Trophoblast cell (in vitro differentiated cells and primary cell): ENCODE results near the gene RBM26.

Experiments
- DNase-seq, 2 donors: peaks; one replicate each; pipeline ENCODE4 v3.0.0-alpha.2; 2016
- H2AFZ ChIP-seq: 2 replicates; pipeline ENCODE4 v1.6.1; 2013; ENCODE audit warnings: low read length, moderate library complexity, mild to moderate bottlenecking; ENCODE audit not compliant: insufficient read depth, poor library complexity
- H2AK5ac ChIP-seq: 2 replicates; pipeline ENCODE4 v1.6.1; 2013; ENCODE audit warnings: mild to moderate bottlenecking, low read length
- H2BK120ac ChIP-seq: 2 replicates; pipeline ENCODE4 v1.6.1; 2013; ENCODE audit warnings: low read length, mild to moderate bottlenecking, moderate library complexity; ENCODE audit not compliant: insufficient read depth, poor library complexity
- H2BK12ac ChIP-seq: 2 replicates; pipeline ENCODE4 v1.6.1; 2013; ENCODE audit warnings: mild to moderate bottlenecking, low read length, moderate library complexity
- H2BK5ac ChIP-seq: 2 replicates; pipeline ENCODE4 v1.6.1; 2013; ENCODE audit warnings: low read length, low read depth, moderate library complexity, mild to moderate bottlenecking; ENCODE audit not compliant: poor library complexity
- H3K14ac ChIP-seq: 2 replicates; pipeline ENCODE4 v1.6.1; 2013; ENCODE audit warnings: mild to moderate bottlenecking, low read length
- H3K18ac ChIP-seq: 2 replicates; pipeline ENCODE4 v1.6.1; 2013; ENCODE audit warnings: mild to moderate bottlenecking, low read length
- H3K23ac ChIP-seq: 2 replicates; pipeline ENCODE4 v1.6.1; 2013; ENCODE audit warnings: low read length
- H3K27ac ChIP-seq: 2 replicates; pipeline ENCODE4 v1.5.1; 2013; ENCODE audit warnings: low read depth, mild to moderate bottlenecking, inconsistent platforms, low read length, moderate library complexity
- H3K27me3 ChIP-seq: 2 replicates; pipeline ENCODE4 v1.6.1; 2013; ENCODE audit warnings: inconsistent platforms, mild to moderate bottlenecking, low read length, moderate library complexity; ENCODE audit not compliant: insufficient read depth
- H3K36me3 ChIP-seq, 2 experiments: 1 replicate in 1 of 2; 2 replicates in 1 of 2; pipeline ENCODE4 v1.6.1; 2013; ENCODE audit warnings: low read length in 2 of 2, mild to moderate bottlenecking in 2 of 2, moderate library complexity in 1 of 2; ENCODE audit not compliant: insufficient read depth in 2 of 2, control insufficient read depth in 1 of 2
- H3K4ac ChIP-seq: 2 replicates; pipeline ENCODE4 v1.6.1; 2013; ENCODE audit warnings: low read depth, mild to moderate bottlenecking, low read length, moderate library complexity
- H3K4me1 ChIP-seq, 2 experiments: 1 replicate in 1 of 2; 2 replicates in 1 of 2; pipeline ENCODE4 v1.6.1; 2013; ENCODE audit warnings: low read length in 2 of 2, mild to moderate bottlenecking in 2 of 2, moderate library complexity in 1 of 2; ENCODE audit not compliant: insufficient read depth in 2 of 2, control insufficient read depth in 1 of 2
- H3K4me2 ChIP-seq: 2 replicates; pipeline ENCODE4 v1.6.1; 2013; ENCODE audit warnings: inconsistent platforms, mild to moderate bottlenecking, low read length, moderate library complexity
- H3K4me3 ChIP-seq: 2 replicates; pipeline ENCODE4 v1.5.1; 2013; ENCODE audit warnings: mild to moderate bottlenecking, low read depth, low read length, inconsistent platforms
- H3K79me1 ChIP-seq: one replicate; pipeline ENCODE4 v1.6.1; 2013; ENCODE audit warnings: low read length
- H3K79me2 ChIP-seq: 2 replicates; pipeline ENCODE4 v1.6.1; 2013; ENCODE audit warnings: low read length, mild to moderate bottlenecking; ENCODE audit not compliant: control insufficient read depth, insufficient read depth, poor library complexity
- H3K9ac ChIP-seq: 2 replicates; pipeline ENCODE4 v1.6.1; 2013; ENCODE audit warnings: mild to moderate bottlenecking, low read length
- H3K9me3 ChIP-seq: 2 replicates; pipeline ENCODE4 v1.6.1; 2013; ENCODE audit warnings: low read depth, mild to moderate bottlenecking, control low read depth, inconsistent platforms, low read length; ENCODE audit not compliant: insufficient read depth
- H4K12ac ChIP-seq: 2 replicates; pipeline ENCODE4 v1.6.1; 2013; ENCODE audit warnings: low read depth, mild to moderate bottlenecking, low read length, moderate library complexity
- H4K8ac ChIP-seq: 2 replicates; pipeline ENCODE4 v1.6.1; 2013; ENCODE audit warnings: low read depth, mild to moderate bottlenecking, low read length, moderate library complexity
- H4K91ac ChIP-seq: one replicate; pipeline ENCODE4 v1.6.1; 2013; ENCODE audit warnings: low read depth, mild to moderate bottlenecking, low read length, moderate library complexity
- WGBS: extraction: QIAGEN DNeasy Blood & Tissue Kit; methylation state at CpG from one replicate; pipeline ENCODE4 v1.1.7; 2013; ENCODE audit warnings: missing lambda C conversion rate; ENCODE audit not compliant: insufficient read length, insufficient coverage; ENCODE audit errors: extremely low coverage; 5-methylcytosine and 5-hydroxymethylcytosine counted together

RBM26 gene

GRCh38 chr13:79318664-79319063, 87.4 kb downstream of the RBM26 start:
- no CpG with 5 or more reads among the region's 4 CpGs for WGBS
- Histone ChIP-seq H2AK5ac (no peak overlapping the region), H2AFZ (no peak overlapping the region), H3K23ac (no peak overlapping the region), H3K4me3 (no peak overlapping the region), H3K4me1 (no peaks in the 10 kb centered on the region), H2BK120ac (no peak overlapping the region), H4K12ac (no peak overlapping the region), H4K8ac (no peak overlapping the region), H3K27me3 (no peaks in the 10 kb centered on the region), H3K27ac (no peak overlapping the region), H3K79me1 (no peaks in the 10 kb centered on the region), H3K14ac (no peak overlapping the region), H3K36me3 (no peaks in the 10 kb centered on the region), H3K9me3 (no peaks in the 10 kb centered on the region), H3K9ac (no peak overlapping the region), H3K4ac (no peak overlapping the region), H3K4me2 (no peak overlapping the region), H2BK12ac (no peak overlapping the region), H3K18ac (no peak overlapping the region), H2BK5ac (no peak overlapping the region), H3K79me2 (no peaks in the 10 kb centered on the region), H4K91ac (no peak overlapping the region)
- DNase-seq = no peak

DNA sequence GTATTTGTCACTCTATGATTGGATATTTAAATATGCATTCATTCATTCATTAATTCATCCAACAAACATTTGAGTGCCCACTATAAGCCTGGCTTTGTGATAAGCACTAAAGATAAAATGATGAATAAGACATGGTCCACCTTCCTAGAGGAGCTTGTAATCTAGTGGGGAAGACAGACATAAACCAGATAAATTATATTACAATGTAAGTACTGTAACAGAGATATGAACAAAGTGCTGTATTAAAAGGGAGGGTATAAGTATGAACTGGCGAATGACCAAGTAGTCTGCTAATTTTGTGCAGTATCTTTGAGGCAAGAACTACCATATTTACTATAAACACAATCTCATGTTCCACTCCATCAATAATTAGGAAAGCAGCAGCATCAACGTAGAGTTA, 88.2 kb downstream of the RBM26 start:
- H2BK120ac ChIP-seq = no peak overlapping the region
- no peaks in the 10 kb centered on the region for H3K79me1 ChIP-seq
- DNase-seq = no peak
- H3K4me3 ChIP-seq = no peak overlapping the region
- H3K79me2 ChIP-seq = no peaks in the 10 kb centered on the region
- no peak overlapping the region for H3K23ac ChIP-seq
- no peak overlapping the region for H2BK5ac ChIP-seq
- no peak overlapping the region for H3K4ac ChIP-seq
- no peak overlapping the region for H2BK12ac ChIP-seq
- no peak overlapping the region for H2AK5ac ChIP-seq
- H3K9ac ChIP-seq = no peak overlapping the region
- WGBS = no CpG with 5 or more reads among the region's 2 CpGs
- H4K91ac ChIP-seq = no peak overlapping the region
- no peaks in the 10 kb centered on the region for H3K36me3 ChIP-seq
- no peak overlapping the region for H2AFZ ChIP-seq
- H3K18ac ChIP-seq = no peak overlapping the region
- H3K27ac ChIP-seq = no peak overlapping the region
- H3K9me3 ChIP-seq = no peaks in the 10 kb centered on the region
- H4K8ac ChIP-seq = no peak overlapping the region
- H3K4me2 ChIP-seq = no peak overlapping the region
- H3K4me1 ChIP-seq = no peaks in the 10 kb centered on the region
- no peak overlapping the region for H3K14ac ChIP-seq
- H3K27me3 ChIP-seq = no peaks in the 10 kb centered on the region
- H4K12ac ChIP-seq = no peak overlapping the region

DNA sequence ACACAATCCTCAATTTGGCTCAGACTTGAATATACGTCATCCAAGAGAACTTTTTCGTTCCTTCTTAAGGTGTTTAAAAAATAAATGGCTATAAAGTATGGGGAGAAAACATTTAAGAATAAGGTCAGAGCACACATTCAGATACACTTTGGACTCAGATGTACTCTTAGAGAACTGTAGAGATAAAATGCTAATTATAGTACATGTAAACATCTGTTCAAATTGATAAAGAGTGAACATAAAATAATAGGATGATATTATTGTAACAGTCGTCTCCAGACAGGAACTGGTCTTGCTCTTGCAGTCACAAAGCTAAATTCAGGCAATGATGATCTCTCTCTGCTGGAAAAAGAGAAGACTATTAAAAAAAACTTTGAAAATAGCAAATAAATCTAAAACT, 91.4 kb downstream of the RBM26 start:
- DNase-seq = no peak
- H3K4me3 ChIP-seq = no peak overlapping the region
- no peak overlapping the region for H4K12ac ChIP-seq
- no peak overlapping the region for H3K4me2 ChIP-seq
- H3K36me3 ChIP-seq = no peaks in the 10 kb centered on the region
- no peak overlapping the region for H3K4ac ChIP-seq
- H2BK120ac ChIP-seq = no peak overlapping the region
- H2AFZ ChIP-seq = no peak overlapping the region
- H2BK5ac ChIP-seq = no peak overlapping the region
- no peak overlapping the region for H2AK5ac ChIP-seq
- H3K14ac ChIP-seq = no peak overlapping the region
- H3K27me3 ChIP-seq = no peaks in the 10 kb centered on the region
- H3K9ac ChIP-seq = no peak overlapping the region
- no peak overlapping the region for H4K91ac ChIP-seq
- H2BK12ac ChIP-seq = no peak overlapping the region
- H3K79me2 ChIP-seq = no peaks in the 10 kb centered on the region
- no CpG with 5 or more reads among the region's 3 CpGs for WGBS
- H4K8ac ChIP-seq = no peak overlapping the region
- no peak overlapping the region for H3K27ac ChIP-seq
- no peaks in the 10 kb centered on the region for H3K9me3 ChIP-seq
- no peaks in the 10 kb centered on the region for H3K4me1 ChIP-seq
- no peaks in the 10 kb centered on the region for H3K79me1 ChIP-seq
- no peak overlapping the region for H3K23ac ChIP-seq
- H3K18ac ChIP-seq = no peak overlapping the region

DNA sequence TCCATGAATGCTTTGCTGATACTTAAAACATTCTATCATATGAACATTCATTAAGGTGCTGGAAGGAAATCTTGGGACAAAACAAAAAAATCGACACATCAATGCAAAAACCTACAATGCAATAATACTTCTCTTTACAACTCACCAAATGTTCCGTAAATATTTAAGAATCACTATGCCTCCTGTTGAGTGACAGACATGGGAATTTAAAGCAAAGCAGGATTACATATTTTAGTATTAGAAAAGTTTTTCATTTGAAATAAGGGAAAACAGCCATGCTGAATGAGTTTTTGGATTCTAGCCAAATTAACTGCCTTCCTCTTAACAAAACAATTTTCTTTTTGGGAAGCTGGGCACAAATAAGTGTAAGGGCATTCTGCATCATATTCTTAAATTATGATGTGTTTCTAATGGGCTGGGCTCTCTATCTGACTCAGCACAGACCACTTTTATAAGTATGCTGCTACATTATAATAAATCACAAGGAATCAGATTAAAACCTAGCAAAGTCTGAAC, 93.7 kb downstream of the RBM26 start:
- Histone ChIP-seq H4K91ac (no peak overlapping the region), H2BK12ac (no peak overlapping the region), H4K8ac (no peak overlapping the region), H3K23ac (no peak overlapping the region), H3K4me2 (no peak overlapping the region), H3K79me2 (no peaks in the 10 kb centered on the region), H3K9me3 (no peaks in the 10 kb centered on the region), H3K79me1 (no peaks in the 10 kb centered on the region), H3K4ac (no peak overlapping the region), H3K14ac (no peak overlapping the region), H3K36me3 (no peaks in the 10 kb centered on the region), H3K27me3 (no peaks in the 10 kb centered on the region), H2AFZ (no peak overlapping the region), H3K9ac (no peak overlapping the region), H3K18ac (no peak overlapping the region), H2BK120ac (no peak overlapping the region), H3K4me3 (no peak overlapping the region), H2BK5ac (no peak overlapping the region), H2AK5ac (no peak overlapping the region), H3K4me1 (no peaks in the 10 kb centered on the region), H4K12ac (no peak overlapping the region), H3K27ac (no peak overlapping the region)
- WGBS = no CpG with 5 or more reads among the region's 2 CpGs
- no peak for DNase-seq
